ENCODE measurements around the gene SERAC1.
"Not testable (repeated sequence)": the region's sequence is repeated elsewhere in the genome, so short reads cannot be mapped to it uniquely, and the experiment has no call there.

Gene SERAC1

GRCh38 chr6:158174024-158174423, 6.0 kb upstream of the SERAC1 start:
- DNase-seq = no peak

GRCh38 chr6:158172001-158172400, 3.9 kb upstream of the SERAC1 start:
- DNase-seq = no peak

- no peak for DNase-seq
These were observed 2.6 kb upstream of the SERAC1 start for GRCh38 chr6:158170656-158171081.

- not testable (repeated sequence) for DNase-seq
These were observed 1.6 kb upstream of the SERAC1 start for GRCh38 chr6:158169634-158170033.

GRCh38 chr6:158165919-158166416, 2.1 kb downstream of the SERAC1 start:
- no peak for DNase-seq

GRCh38 chr6:158164579-158165170, 3.4 kb downstream of the SERAC1 start:
- no peak for DNase-seq

GRCh38 chr6:158161566-158162254, 6.4 kb downstream of the SERAC1 start:
- DNase-seq = no peak

- DNase-seq = no peak
These were observed 7.0 kb downstream of the SERAC1 start for GRCh38 chr6:158160932-158161539.

- no peak for DNase-seq
These were observed 9.3 kb downstream of the SERAC1 start for GRCh38 chr6:158158748-158159147.

GRCh38 chr6:158158123-158158522, 9.9 kb downstream of the SERAC1 start:
- DNase-seq = no peak

GRCh38 chr6:158157064-158157764, 10.8 kb downstream of the SERAC1 start:
- DNase-seq = no peak

GRCh38 chr6:158154816-158155215, 13.2 kb downstream of the SERAC1 start:
- no peak for DNase-seq

- DNase-seq = no peak
These were observed 14.5 kb downstream of the SERAC1 start for GRCh38 chr6:158153576-158153975.

GRCh38 chr6:158152659-158153058, 15.4 kb downstream of the SERAC1 start:
- DNase-seq = no peak

GRCh38 chr6:158152025-158152424, 16.0 kb downstream of the SERAC1 start:
- not testable (repeated sequence) for DNase-seq

GRCh38 chr6:158150701-158151100, 17.4 kb downstream of the SERAC1 start:
- DNase-seq = no peak

- DNase-seq = no peak
These were observed 18.4 kb downstream of the SERAC1 start for GRCh38 chr6:158149641-158150040.

GRCh38 chr6:158143700-158144099, 24.4 kb downstream of the SERAC1 start:
- no peak for DNase-seq

GRCh38 chr6:158142789-158143188, 25.3 kb downstream of the SERAC1 start:
- no peak for DNase-seq

GRCh38 chr6:158131926-158132325, 36.1 kb downstream of the SERAC1 start:
- DNase-seq = no peak

GRCh38 chr6:158125271-158125670, 42.8 kb downstream of the SERAC1 start:
- no peak for DNase-seq

GRCh38 chr6:158124288-158124687, 43.8 kb downstream of the SERAC1 start:
- no peak for DNase-seq

- DNase-seq = no peak
These were observed 46.0 kb downstream of the SERAC1 start for GRCh38 chr6:158122048-158122447.

GRCh38 chr6:158121335-158121734, 46.7 kb downstream of the SERAC1 start:
- DNase-seq = no peak

Measured in stimulated activated CD4-positive, alpha-beta T cell treated with anti-CD3 and anti-CD28 coated beads, Interleukin-1b, Interleukin-23, amount 100 ng/mL, for 48 hours (primary cell).